GM19238 (cell line): ENCODE data around the gene RCOR2.
"Not testable (repeated sequence)": the region's sequence is repeated elsewhere in the genome, so short reads cannot be mapped to it uniquely, and the experiment has no call there.

Experiments used
- DNase-seq: peaks from one replicate; pipeline ENCODE4 v3.0.0; 2011; ENCODE audit warnings: low spot score; ENCODE audit not compliant: insufficient read length

The RCOR2 gene

DNA sequence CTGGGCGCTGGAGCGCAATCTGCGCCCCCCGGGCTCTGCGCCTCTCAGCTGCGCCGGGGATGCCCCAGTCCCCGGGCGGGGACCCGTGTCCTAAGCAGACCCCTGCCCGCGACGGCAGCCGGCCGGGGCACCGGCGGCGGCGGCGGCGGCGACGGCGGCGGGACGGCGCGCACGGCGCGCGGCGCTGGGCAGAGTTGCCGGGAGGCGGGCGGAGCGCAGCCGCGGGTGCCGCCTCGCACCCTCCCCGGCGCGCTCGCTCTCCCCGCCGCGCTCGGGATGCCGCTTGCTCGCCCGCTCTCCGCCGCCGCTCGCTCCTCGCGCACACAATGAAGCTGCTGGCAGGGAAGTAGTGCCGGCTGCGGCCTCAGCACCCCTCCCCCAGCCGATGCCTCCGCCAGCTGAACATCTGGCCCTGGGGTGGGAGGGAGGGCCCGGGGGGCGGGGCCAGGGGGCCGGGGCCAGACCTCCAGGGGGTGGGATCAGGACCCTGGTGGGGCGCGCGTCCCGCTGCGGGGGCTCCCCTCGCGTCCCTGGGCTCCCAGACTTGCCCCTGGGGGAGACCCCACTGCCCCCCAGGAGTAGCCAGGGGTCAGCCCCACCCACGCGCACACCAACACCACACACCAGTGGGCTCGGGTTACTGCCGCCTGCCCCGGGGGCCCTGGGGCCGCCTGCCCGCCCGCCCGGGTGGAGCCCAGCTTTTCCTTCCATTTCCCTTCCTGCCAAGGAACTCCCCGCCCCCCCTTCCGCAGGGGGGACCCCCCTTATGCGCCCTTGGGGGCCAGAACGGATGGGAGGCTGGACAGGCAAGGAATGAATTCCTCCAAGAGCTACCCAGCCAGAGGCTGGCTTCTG, at the start of gene RCOR2:
Gene RCOR2 (minus strand): TSS at position 328 of the 855 bp plus-strand sequence. CDS start 708 bp downstream, outside the sequence.
- DNase-seq, result peak; percentile 90

DNA sequence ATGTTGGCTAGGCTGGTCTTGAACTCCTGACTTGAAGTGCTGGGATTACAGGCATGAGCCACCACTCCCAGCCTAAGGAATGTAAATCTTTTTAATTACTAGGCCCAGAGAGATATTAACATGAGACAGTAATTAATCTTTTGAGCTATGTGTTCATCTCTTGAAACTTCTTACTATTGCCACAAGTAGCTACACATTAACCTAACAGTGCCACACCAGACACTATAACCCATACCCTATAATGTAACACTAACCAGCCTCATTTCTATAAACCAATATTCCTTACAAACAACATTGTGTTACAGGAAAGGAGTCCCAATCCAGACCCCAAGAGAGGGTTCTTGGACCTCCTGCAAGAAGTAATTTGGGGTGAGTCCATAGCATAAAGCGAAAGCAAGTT, 49.5 kb upstream of the RCOR2 start:
- no peak for DNase-seq

DNA sequence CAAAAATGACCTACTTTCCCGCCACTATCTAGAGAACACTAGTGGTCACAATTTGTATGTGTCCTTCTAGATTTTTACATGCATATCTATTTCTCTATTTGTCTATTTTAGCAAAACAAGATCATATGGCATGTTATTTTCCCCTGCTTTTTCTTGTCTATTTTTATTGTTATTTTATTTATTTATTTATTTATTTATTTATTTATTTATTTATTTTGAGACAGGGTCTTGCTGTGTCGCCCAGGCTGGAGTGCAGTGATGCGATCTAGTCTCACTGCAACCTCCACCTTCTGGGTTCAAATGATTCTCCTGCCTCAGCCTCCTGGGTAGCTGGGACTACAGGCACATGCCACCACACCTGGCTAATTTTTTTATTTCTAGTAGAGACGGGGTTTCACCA, 46.9 kb upstream of the RCOR2 start:
- not testable (repeated sequence) for DNase-seq

DNA sequence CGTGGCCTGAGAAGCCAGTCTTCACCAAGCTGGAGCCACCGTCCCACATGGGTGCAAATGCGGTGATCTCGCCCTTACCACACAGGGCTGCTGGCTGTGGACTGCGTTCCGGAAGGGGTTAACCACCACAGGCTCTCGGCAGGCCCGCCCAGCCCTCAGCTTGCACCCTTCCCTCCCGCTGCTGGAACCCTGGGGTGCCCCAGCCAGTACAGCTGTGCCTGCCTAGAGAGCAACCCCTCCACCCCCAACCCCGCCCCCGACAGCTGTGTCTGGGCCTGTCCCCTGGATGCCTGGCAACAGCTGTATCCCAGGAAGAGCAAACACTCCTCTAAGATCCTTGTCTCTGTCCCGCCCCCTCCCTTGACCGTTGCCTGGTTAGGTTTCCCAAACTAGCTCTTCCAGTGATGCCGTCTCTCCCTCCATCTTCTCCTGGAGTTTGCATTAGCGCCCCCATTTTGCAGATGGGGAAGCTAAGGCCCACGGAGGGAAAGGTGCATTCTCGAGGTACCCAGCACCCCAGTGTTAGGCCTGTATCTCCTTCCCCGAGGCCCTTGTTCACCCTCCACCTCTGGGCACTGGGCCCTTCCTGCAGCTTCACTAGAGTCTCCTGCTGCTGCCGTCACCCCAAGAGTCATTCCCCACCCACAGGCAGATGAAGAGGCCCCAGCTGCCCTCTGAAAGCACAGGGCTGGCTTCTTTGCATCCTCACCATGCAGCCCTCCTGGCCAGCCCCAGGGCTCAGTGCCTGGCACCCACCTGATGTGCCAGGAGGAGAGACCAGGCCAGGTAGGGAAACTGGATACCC, 44.8 kb upstream of the RCOR2 start:
- no peak for DNase-seq

DNA sequence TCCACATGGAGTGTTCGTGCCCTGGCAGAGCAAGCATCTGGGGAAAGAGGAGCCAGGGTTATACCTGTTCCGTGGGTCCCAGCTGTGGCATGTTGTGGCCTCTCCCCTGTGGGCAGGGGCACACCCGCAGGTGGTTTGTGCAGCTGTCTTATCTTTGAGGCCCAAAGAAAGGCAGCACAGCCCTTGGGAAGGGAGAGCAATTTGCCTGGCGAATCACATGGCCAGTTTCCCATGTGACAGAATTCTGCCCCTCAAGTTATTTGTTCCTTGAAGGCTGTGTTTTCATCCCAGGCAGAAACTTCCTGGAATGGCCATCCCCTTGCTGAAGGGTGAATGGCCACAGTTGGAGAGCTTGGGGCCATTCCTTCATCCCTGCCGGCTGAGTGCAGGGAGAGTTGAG, 41.0 kb upstream of the RCOR2 start:
- DNase-seq, result no peak

DNA sequence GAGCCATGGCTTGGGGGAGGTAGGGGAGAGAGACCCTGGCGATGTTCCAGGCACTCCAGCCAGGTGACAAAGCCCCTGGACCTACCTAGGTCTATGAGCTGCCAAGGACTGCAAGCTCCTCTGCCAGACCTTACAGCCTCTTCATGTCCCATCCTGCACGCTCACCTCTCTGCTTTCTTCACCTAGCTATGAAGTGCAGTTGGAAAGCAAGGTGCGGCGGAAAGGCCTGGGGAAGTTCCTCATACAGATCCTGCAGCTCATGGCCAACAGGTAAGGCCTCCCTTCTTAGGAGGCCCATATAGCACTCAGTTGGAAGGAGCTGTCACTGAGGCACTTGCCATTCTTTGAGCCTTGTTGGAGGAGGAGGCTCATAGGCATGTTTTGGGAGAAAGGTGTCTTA, 35.6 kb upstream of the RCOR2 start:
- DNase-seq, result no peak

DNA sequence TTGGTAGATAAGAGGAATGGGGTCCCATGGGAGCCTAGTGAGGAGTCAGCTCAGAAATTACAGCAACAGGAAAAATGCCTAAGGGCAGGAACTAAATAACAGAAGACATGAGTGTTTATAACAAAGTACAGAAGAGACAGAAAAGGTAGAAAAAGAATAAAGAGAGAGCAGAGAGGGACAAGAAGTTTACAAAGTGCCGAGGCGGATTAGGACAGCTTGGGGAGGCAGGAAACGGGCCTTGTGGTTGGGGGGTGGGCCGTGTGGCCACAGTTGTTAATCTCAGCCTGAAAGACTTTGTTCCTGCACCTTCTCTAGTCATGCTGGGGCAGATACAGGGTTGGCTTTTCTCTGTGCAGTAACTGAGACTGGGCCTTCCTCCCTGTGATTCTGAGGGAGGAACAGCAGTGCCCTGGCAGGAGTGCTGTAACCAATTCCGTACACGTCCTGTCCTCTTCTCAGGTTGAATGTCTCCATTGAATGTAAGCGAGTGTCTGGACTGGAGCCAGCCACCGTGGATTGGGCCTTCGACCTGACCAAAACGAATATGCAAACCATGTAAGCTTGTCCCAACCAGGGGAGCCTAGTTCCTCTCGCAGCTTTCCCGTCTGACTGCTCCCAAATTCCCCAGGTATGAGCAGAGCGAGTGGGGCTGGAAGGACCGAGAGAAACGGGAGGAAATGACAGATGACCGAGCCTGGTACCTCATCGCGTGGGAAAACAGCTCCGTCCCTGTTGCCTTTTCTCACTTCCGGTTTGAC, 35.0 kb upstream of the RCOR2 start:
- no peak for DNase-seq

DNA sequence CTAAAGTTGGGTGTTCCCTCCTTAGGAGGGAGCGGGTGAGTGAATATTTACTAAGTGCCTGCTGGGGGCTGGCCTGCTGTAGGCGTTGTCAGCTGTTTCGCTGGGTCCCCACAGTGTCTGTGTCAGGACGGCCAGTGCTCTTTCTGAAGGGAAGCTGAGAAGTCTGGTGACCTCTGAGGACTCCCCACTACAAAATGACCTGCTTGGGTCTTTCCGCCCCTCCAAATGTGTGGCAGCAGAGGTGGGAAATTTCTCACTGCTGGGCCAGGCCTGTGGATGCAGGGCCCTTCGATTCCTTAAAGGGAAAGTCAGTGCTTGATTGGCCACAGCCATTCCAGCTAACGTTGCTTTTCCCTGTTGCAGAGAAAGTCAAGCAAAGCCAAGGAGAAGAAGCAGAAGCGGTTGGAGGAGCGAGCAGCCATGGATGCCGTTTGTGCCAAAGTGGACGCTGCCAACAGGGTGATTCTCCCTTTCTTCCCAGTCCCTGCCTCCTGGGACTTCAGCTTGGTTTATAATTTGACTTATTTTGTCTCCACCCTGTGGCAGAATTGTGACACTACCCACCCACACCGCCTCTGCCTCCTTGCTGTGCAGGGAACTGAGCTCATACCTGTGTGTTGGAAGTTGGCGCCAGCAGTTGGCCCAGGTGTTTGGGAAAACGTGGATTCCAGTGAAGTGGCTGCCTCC, 28.7 kb upstream of the RCOR2 start:
- DNase-seq, result no peak

DNA sequence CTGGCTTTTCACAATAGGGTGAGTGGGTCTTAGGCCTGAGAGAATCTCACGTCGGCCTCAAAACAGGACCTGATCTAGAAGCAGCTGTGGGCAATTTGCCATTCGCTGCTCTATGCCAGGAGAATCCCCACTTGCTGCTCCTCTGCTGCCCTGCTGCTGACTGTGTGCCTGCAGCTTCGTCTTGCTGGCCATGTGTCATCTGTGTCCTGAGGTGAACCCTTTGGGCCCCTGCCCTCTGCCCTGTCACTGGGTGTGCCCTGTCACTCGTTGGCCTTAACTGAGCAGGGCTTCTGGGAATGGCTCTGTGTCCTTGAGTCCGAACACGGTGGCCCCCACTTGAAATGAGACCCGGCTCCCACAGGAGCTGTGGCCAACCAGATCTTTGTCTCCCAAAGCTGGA, 28.0 kb upstream of the RCOR2 start:
- no peak for DNase-seq

DNA sequence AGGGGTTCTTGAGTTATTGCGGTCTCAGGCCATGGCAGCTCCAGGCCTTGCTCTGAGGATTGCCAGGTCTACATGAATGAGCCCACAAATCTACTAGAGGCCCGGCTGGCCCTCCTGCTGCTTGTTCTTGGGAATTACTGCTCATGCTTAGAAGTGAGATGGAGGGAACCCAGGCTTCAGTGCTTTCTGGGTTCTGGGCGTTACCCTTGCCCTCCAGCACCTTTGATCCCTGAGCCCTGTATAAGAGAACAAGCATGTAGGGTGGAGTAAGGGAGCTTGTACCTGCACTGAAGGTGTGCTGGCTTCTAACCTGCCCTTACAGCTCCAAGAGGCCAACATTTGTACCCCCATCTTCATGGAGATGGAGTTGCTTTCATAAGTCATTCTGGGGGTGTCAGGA, 25.8 kb upstream of the RCOR2 start:
- DNase-seq, result no peak

DNA sequence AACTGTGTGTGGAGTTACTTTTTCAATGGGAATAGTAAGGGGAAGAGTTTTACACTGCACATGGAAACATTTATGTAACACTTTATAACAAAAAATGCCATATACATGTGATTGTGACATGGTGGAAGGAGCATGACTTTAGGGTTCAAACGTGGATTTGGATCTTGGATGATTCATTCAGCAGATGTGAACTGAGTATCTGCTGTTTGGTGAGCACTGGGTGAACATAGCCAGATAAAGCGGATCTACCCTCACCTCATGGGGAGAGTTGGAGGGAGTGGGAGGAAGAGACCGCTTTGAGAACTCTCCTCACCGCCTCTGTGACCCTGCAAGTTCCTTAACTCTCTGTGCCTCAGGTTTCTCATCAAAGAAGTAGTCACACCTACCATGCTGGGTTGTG, 24.9 kb upstream of the RCOR2 start:
- DNase-seq, result no peak

DNA sequence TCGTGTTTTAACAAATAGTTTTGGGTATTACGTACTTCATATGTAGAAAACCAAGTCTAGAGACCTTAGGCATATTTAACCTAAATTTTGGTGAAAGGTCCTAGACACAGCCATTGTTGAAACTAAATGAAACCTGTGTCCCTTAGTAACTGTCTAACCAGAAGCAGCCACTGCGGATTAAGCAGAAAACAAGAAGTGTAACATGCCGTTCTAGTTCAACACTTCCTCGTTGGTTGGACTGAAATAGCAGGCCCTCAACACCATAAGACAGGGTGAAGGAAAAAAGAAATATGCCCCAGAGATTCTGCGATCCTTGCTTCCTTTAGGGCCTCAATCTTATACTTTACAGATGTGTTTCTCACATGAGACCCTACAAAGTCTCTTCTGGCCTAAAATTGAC, 23.8 kb upstream of the RCOR2 start:
- no peak for DNase-seq

DNA sequence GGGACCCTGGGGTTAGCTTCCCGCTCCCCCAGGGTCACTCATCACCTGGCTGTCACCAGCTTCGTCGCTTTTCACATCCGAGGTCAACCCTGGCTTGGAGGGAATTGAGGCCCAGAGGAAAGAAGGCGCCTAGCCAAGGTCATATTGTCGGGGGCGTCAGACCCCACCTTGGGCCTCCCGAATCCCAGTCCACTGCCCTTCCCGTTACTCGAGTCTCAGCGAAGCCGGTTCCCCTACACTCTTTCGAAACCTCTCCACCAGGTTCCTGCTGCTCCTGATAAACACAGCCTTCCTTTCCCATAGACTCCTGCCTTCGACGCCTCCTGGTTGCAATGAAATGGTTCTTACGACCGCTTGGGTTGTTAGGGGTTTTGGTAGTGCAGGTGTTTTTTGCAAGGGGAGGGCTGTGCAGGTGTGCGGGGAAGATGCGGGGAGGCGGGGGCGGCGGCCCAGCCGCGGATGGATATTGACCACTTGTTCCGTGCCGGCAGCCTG, 22.5 kb upstream of the RCOR2 start:
- no peak for DNase-seq

DNA sequence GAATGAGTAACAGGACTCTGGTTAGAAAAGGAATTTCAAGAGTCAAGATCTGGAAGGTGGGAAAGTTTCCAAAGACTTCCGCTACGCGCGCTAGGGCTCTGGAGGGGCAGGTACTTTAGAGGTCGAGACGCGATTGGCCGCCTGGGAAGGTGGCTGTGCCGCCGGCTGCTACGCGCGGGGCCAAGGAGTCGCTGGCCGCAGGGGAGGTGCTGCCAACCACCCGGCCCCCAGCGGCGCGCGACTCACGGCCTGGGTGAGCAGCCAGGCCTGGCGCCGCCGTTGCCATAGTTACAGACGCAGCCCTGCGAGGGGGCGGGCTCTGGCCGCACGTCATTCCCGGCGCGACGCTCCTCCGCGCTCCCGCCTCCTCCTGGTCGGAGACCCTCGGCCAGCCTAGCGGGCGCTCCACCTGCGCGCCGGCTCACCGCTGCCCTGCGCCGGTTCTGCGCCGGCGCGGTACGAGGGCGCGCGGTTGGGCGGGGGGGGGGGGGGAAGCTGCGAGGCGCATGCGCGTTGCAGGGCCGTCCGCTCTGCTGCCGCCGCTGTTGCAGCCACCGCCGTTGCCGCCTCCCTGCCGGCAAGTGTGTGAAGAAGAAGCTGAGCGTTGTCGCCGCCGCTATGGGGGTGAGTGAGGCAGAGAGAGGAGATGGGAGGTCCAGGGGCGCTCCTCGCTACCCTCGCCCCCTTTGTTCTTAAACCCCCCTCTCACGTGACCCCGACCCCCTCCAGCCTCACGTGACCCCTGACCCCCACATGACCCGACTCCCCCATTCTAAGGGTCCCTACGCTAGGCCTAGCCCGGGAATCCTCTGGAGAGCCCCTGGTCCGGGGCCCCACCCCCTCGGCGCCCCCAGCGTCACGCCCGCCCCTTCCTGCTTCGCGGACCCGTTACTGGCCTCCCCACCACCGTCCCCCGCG, 21.8 kb upstream of the RCOR2 start, which contains the start of gene NAA40:
Gene NAA40 (plus strand): TSS at position 524 of the 918 bp plus-strand sequence. CDS start 95 bp downstream, at position 619.
- DNase-seq, result peak; percentile 96

DNA sequence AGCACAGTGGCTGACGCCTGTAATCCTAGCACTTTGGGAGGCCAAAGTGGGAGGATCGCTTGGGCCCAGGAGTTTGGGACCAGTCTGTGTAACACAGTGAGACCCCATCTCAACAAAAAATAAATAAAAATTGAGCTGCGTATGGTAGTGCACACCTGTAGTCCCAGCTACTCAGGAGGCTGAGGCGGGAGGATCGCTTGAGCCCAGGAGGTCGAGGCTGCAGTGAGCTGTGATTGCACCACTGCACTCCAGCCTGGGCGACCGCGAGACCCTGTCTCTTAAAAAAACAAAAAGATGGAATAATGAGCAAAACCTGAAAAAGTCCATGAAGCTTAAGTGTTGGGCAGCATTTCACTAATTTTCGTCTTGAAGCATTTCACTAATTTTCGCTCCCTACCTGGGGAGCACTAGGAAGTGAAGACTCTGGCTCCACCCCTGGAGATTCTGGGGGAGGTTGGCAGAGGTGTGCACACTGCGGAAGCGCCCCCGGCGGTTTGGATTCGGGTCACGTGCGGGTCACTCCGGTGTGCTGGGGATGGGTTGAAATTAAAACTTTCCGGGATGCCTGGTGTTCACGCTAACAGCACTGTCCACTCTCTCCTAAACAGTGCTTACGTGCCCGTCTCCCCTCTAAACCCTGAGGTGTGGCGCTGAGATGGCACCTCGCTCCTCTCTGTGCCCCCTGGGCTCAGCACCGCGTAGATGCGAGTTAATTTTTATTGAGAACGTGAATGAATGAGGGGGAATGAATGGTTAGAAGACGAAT, 20.9 kb upstream of the RCOR2 start:
- no peak for DNase-seq

DNA sequence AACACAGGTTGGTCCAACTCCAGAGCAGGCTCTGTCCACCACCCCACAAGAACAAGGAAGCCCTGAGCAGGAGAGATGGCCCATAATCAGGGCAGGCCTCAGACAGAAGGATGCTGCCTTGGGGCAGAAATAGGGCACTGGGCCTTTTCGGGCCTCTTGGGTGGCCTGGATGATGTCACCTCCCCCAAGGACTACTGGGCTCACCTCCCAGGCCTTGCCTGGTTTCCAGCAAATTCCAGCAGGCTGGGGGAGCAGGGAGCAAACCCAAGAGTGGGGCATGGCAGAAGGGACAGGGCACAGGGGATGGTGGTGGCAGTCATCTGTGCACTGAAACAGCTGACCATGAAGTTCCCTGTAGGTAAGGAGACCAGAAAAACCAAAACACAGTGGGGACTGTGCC, 16.5 kb upstream of the RCOR2 start:
- no peak for DNase-seq

DNA sequence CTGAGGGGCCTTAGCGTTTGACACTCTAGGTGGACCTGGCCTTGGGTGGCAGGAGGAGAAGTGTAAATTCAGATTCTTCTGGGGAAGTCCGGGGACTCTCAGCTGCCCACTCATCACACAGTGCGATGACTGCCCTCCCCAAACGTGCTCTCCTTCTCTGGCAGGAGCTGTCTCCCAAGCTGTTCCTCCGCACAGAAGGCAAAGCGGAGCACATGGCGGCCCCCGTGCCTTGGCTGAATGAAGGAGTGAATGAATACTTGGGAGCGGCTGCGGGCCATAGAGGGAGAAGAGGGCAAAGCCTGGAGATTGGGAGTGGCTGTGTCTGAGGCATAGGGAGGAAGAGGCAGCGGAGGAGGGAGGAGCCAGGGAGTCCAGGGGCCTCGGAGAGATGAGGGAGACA, 14.9 kb upstream of the RCOR2 start:
- no peak for DNase-seq

DNA sequence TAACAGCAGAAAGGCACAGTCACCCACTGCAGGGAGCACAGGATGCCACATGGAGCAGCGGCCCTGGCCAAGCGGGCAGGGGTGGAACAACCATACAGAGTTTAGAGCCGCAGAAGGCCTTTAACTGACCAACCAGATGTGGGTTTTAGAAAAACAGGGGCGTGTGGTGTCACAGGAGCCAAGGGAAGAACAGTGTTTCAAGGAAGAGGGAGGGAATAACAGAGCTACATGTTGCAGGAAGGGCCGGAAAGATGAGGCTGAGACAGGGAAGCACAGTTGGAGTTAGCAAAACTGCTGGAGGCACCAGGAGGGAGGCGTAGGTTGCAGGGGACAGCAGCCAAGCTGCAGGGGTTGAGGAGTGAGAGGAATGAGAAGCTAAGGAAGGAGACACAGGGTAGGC, 14.1 kb upstream of the RCOR2 start:
- DNase-seq, result no peak

DNA sequence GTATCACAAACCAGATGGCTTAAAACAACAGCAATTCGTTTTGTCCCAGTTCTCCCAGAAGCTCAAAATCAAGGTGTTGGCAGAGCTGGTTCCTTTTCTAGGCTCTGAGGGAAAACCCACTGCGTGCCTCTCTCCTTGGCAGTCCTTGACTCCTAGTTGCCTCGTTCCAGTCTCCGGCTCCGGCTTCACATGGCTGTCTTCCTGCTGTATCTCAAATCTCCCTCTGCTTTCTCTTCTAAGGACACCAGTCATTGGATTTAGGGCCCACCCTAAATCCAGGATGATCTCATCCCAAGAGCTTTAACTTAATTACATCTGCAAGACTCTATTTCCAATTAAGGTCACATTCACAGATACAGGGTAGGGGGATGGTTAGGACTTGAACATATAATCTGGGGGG, 12.7 kb upstream of the RCOR2 start:
- DNase-seq, result no peak
